ENCODE measurements around the gene MPP2. TPM values are rescaled to one million over a fixed set of nuclear protein-coding genes. Genes with fewer than 3 reads are reported as not detected.
A peak's percentile ranks its signal among the peaks of the same experiment; 100 is the strongest.

MPP2 gene
- total RNA-seq, 1 donor: 0.72 TPM

- Histone ChIP-seq H3K27ac (ENCODE audit: low read depth, low read length) (no peak overlapping the region), H4K20me1 (ENCODE audit: insufficient read depth, low read length) (no peaks in the 10 kb centered on the region), H3K79me2 (ENCODE audit: insufficient read depth, low read length) (no peaks in the 10 kb centered on the region), H3K4me3 (ENCODE audit: insufficient read depth, low read length) (no peak overlapping the region), H3K27me3 (ENCODE audit: insufficient read depth, low read length) (peaks cover 63% of the 10 kb centered on the region), H3K4me1 (ENCODE audit: insufficient read depth, low read length) (no peaks in the 10 kb centered on the region), H2AFZ (ENCODE audit: low read length) (no peak overlapping the region), H3K9me3 (ENCODE audit: low read depth, low read length) (no peaks in the 10 kb centered on the region), H3K4me2 (ENCODE audit: insufficient read depth, low read length) (no peak overlapping the region), H3K36me3 (ENCODE audit: insufficient read depth, low read length) (no peaks in the 10 kb centered on the region)
- TF ChIP-seq, protein P1, sequence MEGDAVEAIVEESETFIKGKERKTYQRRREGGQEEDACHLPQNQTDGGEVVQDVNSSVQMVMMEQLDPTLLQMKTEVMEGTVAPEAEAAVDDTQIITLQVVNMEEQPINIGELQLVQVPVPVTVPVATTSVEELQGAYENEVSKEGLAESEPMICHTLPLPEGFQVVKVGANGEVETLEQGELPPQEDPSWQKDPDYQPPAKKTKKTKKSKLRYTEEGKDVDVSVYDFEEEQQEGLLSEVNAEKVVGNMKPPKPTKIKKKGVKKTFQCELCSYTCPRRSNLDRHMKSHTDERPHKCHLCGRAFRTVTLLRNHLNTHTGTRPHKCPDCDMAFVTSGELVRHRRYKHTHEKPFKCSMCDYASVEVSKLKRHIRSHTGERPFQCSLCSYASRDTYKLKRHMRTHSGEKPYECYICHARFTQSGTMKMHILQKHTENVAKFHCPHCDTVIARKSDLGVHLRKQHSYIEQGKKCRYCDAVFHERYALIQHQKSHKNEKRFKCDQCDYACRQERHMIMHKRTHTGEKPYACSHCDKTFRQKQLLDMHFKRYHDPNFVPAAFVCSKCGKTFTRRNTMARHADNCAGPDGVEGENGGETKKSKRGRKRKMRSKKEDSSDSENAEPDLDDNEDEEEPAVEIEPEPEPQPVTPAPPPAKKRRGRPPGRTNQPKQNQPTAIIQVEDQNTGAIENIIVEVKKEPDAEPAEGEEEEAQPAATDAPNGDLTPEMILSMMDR (IDR thresholded peaks at IDR 0.05; ENCODE audit: extremely low read depth, low read depth, low read length): no peak
- no peak for DNase-seq (ENCODE audit: insufficient read length, low spot score, missing footprints)
Observed at GRCh38 chr17:43924558-43924957, 17.2 kb upstream of the MPP2 start.

- Histone ChIP-seq H3K27me3 (ENCODE audit: insufficient read depth, low read length) (peaks cover 45% of the 10 kb centered on the region), H2AFZ (ENCODE audit: low read length) (no peak overlapping the region), H3K4me1 (ENCODE audit: insufficient read depth, low read length) (no peaks in the 10 kb centered on the region), H3K4me2 (ENCODE audit: insufficient read depth, low read length) (no peak overlapping the region), H3K36me3 (ENCODE audit: insufficient read depth, low read length) (no peaks in the 10 kb centered on the region), H3K27ac (ENCODE audit: low read depth, low read length) (no peak overlapping the region), H3K4me3 (ENCODE audit: insufficient read depth, low read length) (no peak overlapping the region), H4K20me1 (ENCODE audit: insufficient read depth, low read length) (no peaks in the 10 kb centered on the region), H3K9me3 (ENCODE audit: low read depth, low read length) (no peaks in the 10 kb centered on the region), H3K79me2 (ENCODE audit: insufficient read depth, low read length) (no peaks in the 10 kb centered on the region)
- no peak for DNase-seq (ENCODE audit: insufficient read length, low spot score, missing footprints)
- TF ChIP-seq, protein P1 (IDR thresholded peaks at IDR 0.05; ENCODE audit: extremely low read depth, low read depth, low read length): no peak
Observed at GRCh38 chr17:43920500-43921095, 13.3 kb upstream of the MPP2 start.

GRCh38 chr17:43918026-43918389 is 10.7 kb upstream of the MPP2 start:
- TF ChIP-seq, protein P1 (IDR thresholded peaks at IDR 0.05; ENCODE audit: extremely low read depth, low read depth, low read length): no peak
- no peak overlapping the region for H2AFZ ChIP-seq (ENCODE audit: low read length)

GRCh38 chr17:43917348-43918025 is 10.2 kb upstream of the MPP2 start:
- H3K4me1 ChIP-seq (ENCODE audit: insufficient read depth, low read length): no peaks in the 10 kb centered on the region
- H3K27me3 ChIP-seq (ENCODE audit: insufficient read depth, low read length): peaks cover 21% of the 10 kb centered on the region
- H3K36me3 ChIP-seq (ENCODE audit: insufficient read depth, low read length): no peaks in the 10 kb centered on the region
- H2AFZ ChIP-seq (ENCODE audit: low read length): peak overlapping the region; percentile 77
- H4K20me1 ChIP-seq (ENCODE audit: insufficient read depth, low read length): no peaks in the 10 kb centered on the region
- peak overlapping the region; percentile 49 for H3K4me3 ChIP-seq (ENCODE audit: insufficient read depth, low read length)
- H3K79me2 ChIP-seq (ENCODE audit: insufficient read depth, low read length): no peaks in the 10 kb centered on the region
- no peak overlapping the region for H3K27ac ChIP-seq (ENCODE audit: low read depth, low read length)
- no peaks in the 10 kb centered on the region for H3K9me3 ChIP-seq (ENCODE audit: low read depth, low read length)
- H3K4me2 ChIP-seq (ENCODE audit: insufficient read depth, low read length): peak overlapping the region; percentile 77
- DNase-seq (ENCODE audit: insufficient read length, low spot score, missing footprints): no peak
- TF ChIP-seq, protein P1 (IDR thresholded peaks at IDR 0.05; ENCODE audit: extremely low read depth, low read depth, low read length): peak; percentile 55

More at GRCh38 chr17:43918026-43918389, 10.7 kb upstream of the MPP2 start:
- Histone ChIP-seq H3K36me3 (ENCODE audit: insufficient read depth, low read length) (no peaks in the 10 kb centered on the region), H3K79me2 (ENCODE audit: insufficient read depth, low read length) (no peaks in the 10 kb centered on the region), H3K27ac (ENCODE audit: low read depth, low read length) (no peak overlapping the region), H3K4me2 (ENCODE audit: insufficient read depth, low read length) (peak overlapping the region; percentile 77), H4K20me1 (ENCODE audit: insufficient read depth, low read length) (no peaks in the 10 kb centered on the region), H3K9me3 (ENCODE audit: low read depth, low read length) (no peaks in the 10 kb centered on the region), H3K4me3 (ENCODE audit: insufficient read depth, low read length) (no peak overlapping the region), H3K4me1 (ENCODE audit: insufficient read depth, low read length) (no peaks in the 10 kb centered on the region), H3K27me3 (ENCODE audit: insufficient read depth, low read length) (peaks cover 24% of the 10 kb centered on the region)
- no peak for DNase-seq (ENCODE audit: insufficient read length, low spot score, missing footprints)
